ENCODE measurements around the gene EXOC6B.

EXOC6B gene

GRCh38 chr2:72191441-72191840 lies 634.4 kb downstream of the EXOC6B start:
- H3K4me1 Mint-ChIP-seq: peaks cover 5% of the 10 kb centered on the region
- H3K27ac Mint-ChIP-seq: no peak overlapping the region
- no peak for TF ChIP-seq CTCF (IDR thresholded peaks at IDR 0.05; ENCODE audit: unreplicated experiment in 3 of 3)
- no peaks in the 10 kb centered on the region for H3K27me3 Mint-ChIP-seq (ENCODE audit: low read depth)
- H3K4me3 Mint-ChIP-seq: no peak overlapping the region
- no peaks in the 10 kb centered on the region for H3K9me3 Mint-ChIP-seq
- peaks cover 3% of the 10 kb centered on the region for H3K36me3 Mint-ChIP-seq (ENCODE audit: low read depth)

- Mint-ChIP-seq H3K9me3 (no peaks in the 10 kb centered on the region), H3K4me3 (no peak overlapping the region), H3K27me3 (ENCODE audit: low read depth) (no peaks in the 10 kb centered on the region), H3K27ac (no peak overlapping the region), H3K4me1 (peaks cover 16% of the 10 kb centered on the region), H3K36me3 (ENCODE audit: low read depth) (peaks cover 12% of the 10 kb centered on the region)
- TF ChIP-seq CTCF (IDR thresholded peaks at IDR 0.05; ENCODE audit: unreplicated experiment in 3 of 3): no peak
These were observed 640.6 kb downstream of the EXOC6B start for GRCh38 chr2:72185206-72185605.

GRCh38 chr2:72183466-72183865 lies 642.4 kb downstream of the EXOC6B start:
- no peaks in the 10 kb centered on the region for H3K9me3 Mint-ChIP-seq
- H3K4me1 Mint-ChIP-seq: peaks cover 16% of the 10 kb centered on the region
- no peak overlapping the region for H3K4me3 Mint-ChIP-seq
- peaks cover 24% of the 10 kb centered on the region for H3K36me3 Mint-ChIP-seq (ENCODE audit: low read depth)
- H3K27me3 Mint-ChIP-seq (ENCODE audit: low read depth): no peaks in the 10 kb centered on the region
- TF ChIP-seq CTCF (IDR thresholded peaks at IDR 0.05; ENCODE audit: unreplicated experiment in 3 of 3): no peak
- H3K27ac Mint-ChIP-seq: peak overlapping the region; percentile 42 to 47 (median 46)

GRCh38 chr2:72183016-72183415 lies 642.8 kb downstream of the EXOC6B start:
- Mint-ChIP-seq H3K27ac (peak overlapping the region; percentile 42 to 47 (median 46)), H3K36me3 (ENCODE audit: low read depth) (peaks cover 28% of the 10 kb centered on the region), H3K4me1 (peaks cover 16% of the 10 kb centered on the region), H3K27me3 (ENCODE audit: low read depth) (no peaks in the 10 kb centered on the region), H3K4me3 (no peak overlapping the region), H3K9me3 (no peaks in the 10 kb centered on the region)
- no peak for TF ChIP-seq CTCF (IDR thresholded peaks at IDR 0.05; ENCODE audit: unreplicated experiment in 3 of 3)

GRCh38 chr2:72182547-72182946 lies 643.3 kb downstream of the EXOC6B start:
- Mint-ChIP-seq H3K27me3 (ENCODE audit: low read depth) (no peaks in the 10 kb centered on the region), H3K9me3 (no peaks in the 10 kb centered on the region), H3K27ac (peak overlapping the region; percentile 42 to 47 (median 46)), H3K36me3 (ENCODE audit: low read depth) (peaks cover 33% of the 10 kb centered on the region), H3K4me3 (no peak overlapping the region), H3K4me1 (peaks cover 16% of the 10 kb centered on the region)
- TF ChIP-seq CTCF (IDR thresholded peaks at IDR 0.05; ENCODE audit: unreplicated experiment in 3 of 3): no peak

- peaks cover 35% of the 10 kb centered on the region for H3K36me3 Mint-ChIP-seq (ENCODE audit: low read depth)
- H3K27me3 Mint-ChIP-seq (ENCODE audit: low read depth): no peaks in the 10 kb centered on the region
These were observed 644.2 kb downstream of the EXOC6B start for GRCh38 chr2:72181616-72182015.

More at GRCh38 chr2:72181616-72182015, 644.2 kb downstream of the EXOC6B start:
- Mint-ChIP-seq H3K27ac (no peak overlapping the region), H3K4me1 (peaks cover 16% of the 10 kb centered on the region), H3K4me3 (no peak overlapping the region), H3K9me3 (no peaks in the 10 kb centered on the region)
- no peak for TF ChIP-seq CTCF (IDR thresholded peaks at IDR 0.05; ENCODE audit: unreplicated experiment in 3 of 3)
